ENCODE results near the gene SYTL1.

The SYTL1 gene

GRCh38 chr1:27341525-27342252, at the start of gene SYTL1:
SYTL1 (plus strand) TSS chr1:27342022; CDS start chr1:27345335, 3,313 bp downstream.
- no peak for DNase-seq (ENCODE audit: low spot score)

GRCh38 chr1:27292106-27292505, 49.7 kb upstream of the SYTL1 start:
- no peak for DNase-seq (ENCODE audit: low spot score)

GRCh38 chr1:27293915-27294314, 47.9 kb upstream of the SYTL1 start:
- DNase-seq (ENCODE audit: low spot score) = no peak

- DNase-seq (ENCODE audit: low spot score) = peak; percentile 42
These were observed 45.0 kb upstream of the SYTL1 start for GRCh38 chr1:27296773-27297291.

DNA sequence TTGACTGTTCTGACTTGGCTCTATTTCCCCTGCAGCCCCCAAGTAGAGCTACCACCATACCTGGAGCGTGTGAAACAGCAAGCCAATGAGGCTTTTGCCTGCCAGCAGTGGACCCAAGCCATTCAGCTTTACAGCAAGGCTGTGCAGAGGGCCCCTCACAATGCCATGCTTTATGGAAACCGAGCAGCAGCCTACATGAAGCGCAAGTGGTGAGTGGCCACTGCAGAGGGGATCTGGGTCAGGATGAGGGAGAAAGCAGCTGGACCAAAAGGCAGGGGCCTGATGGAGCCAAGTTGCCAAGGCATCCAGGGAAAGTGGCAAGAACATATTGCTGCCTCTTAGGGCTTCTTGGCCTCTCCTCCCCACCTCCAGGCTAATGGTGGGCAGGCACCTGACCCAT, 43.9 kb upstream of the SYTL1 start:
- no peak for DNase-seq (ENCODE audit: low spot score)

GRCh38 chr1:27298632-27299384, 43.0 kb upstream of the SYTL1 start:
- DNase-seq (ENCODE audit: low spot score) = no peak

DNA sequence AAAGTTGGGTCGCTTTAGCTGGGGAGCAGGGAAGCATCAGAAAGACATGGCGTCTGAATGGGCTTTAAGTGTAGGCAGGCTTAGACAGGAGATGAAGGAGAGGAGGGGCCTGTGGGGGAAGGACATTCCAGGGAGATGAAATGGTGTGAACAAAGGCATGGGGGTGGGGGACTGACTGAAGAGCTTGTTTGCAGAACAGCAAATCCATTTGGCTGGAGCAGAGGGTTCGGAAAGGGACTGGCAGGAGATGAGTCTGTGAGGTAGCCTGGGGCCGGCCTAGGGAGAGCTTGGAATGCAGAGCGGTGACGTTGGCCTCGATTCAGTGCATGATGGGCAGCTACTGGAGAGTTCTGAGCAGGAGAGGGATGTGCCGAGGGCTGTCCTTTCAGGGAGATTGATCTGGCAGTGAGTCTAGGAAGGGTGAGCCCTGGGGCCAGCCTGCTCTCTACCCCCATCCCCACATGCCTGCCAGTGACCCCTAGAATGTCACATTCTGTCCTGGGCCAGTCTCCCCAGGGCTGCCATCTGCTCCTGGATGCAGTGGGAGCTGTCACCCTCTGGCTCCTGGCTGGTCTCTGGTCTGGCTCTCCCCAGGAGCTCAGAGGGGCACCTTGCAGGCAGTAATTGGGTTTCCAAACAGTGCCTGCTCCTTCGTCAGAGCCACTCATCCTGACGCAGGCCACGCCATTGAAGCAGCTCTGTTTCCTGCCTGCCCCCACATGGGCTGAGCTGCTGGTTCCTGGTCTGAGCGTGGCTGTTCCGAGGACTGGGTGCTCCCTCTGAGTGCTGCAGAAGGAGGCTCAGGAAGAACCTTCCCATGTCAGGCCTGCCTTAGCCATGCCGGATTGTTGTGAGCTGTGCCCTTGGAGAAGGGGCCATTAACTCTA, 42.2 kb upstream of the SYTL1 start:
- DNase-seq (ENCODE audit: low spot score) = peak; percentile 60

- peak; percentile 89 for DNase-seq (ENCODE audit: low spot score)
These were observed 41.3 kb upstream of the SYTL1 start for GRCh38 chr1:27300341-27301051.

- no peak for DNase-seq (ENCODE audit: low spot score)
These were observed 40.8 kb upstream of the SYTL1 start for GRCh38 chr1:27301052-27301422.

GRCh38 chr1:27301582-27302199, 40.1 kb upstream of the SYTL1 start:
- DNase-seq (ENCODE audit: low spot score) = no peak

DNA sequence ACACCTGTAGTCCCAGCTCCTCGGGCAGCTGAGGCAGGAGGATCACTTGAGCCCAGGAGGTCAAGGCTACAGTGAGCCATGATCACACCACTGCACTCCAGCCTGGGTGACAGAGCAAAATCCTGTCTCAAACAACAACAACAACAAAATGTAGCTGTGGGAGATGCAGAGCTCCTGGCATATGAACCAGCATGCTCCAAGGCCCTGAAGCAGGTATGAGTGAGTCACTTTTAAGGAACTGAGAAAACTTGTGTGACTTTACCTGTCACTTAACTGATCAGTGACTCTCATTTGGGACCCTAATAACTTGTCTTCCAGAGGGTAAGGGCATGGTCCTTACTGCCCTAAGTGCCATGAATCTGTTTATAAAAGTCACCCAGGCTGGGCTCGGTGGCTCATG, 39.2 kb upstream of the SYTL1 start:
- no peak for DNase-seq (ENCODE audit: low spot score)

GRCh38 chr1:27303509-27303908, 38.3 kb upstream of the SYTL1 start:
- DNase-seq (ENCODE audit: low spot score) = no peak

DNA sequence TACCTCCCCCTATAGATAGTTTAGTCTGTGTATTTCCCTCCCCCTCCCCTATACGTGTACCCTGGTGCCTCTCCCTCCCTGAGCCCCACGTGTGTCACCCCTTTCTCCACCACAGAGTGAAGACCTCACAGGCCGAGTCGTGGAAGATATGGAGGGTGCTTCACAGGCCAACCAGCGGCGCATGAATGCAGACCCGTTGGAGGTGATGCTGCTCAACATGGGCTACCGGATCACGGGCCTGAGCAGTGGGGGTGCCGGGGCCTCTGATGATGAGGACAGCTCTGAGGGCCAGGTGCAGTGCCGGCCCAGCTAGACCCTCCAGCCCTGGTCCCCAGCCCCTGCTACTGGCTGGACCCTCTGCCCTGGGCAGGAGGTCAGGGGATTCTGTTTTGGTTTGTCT, 35.8 kb upstream of the SYTL1 start:
- no peak for DNase-seq (ENCODE audit: low spot score)

- DNase-seq (ENCODE audit: low spot score) = no peak
These were observed 34.7 kb upstream of the SYTL1 start for GRCh38 chr1:27306892-27307761.

- DNase-seq (ENCODE audit: low spot score) = no peak
These were observed 33.8 kb upstream of the SYTL1 start for GRCh38 chr1:27307874-27308598.

GRCh38 chr1:27314169-27314568, 27.7 kb upstream of the SYTL1 start:
- DNase-seq (ENCODE audit: low spot score) = no peak

DNA sequence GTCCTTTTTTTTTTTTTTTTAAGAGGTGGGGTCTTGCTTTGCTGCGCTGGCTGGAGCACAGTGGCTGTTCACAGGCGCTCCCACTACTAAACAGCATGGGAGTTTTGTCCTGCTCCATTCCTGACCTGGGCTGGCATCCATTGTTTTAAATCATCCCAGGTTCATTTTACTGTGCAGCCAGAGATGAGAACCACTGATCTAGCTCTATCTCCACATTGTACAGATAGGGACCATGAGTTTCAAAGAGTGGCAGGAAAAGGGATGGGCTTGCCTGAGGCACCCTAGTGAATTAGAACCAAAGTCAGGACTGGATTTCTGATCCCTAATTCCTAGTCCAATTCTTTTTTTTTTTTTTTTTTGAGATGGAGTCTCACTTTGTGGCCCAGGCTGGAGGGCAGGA, 27.1 kb upstream of the SYTL1 start:
- no peak for DNase-seq (ENCODE audit: low spot score)

DNA sequence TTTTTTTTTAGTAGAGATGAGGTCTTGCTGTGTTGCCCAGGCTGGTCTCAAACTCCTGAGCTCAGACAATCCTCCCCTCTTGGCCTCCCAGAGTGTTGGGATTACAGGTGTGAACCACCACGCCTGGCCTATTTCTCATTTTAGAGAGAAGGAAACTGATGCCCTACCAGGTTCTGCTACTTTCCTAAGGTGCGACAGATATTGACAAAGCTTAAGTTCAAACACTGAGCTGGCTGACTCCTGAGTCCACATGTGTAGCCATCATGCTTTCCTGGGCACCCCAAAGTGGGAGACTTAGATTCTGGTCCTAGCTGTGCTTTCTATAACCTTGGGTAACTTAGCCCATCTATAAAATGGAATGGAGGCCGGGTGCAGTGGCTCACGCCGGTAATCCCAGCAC, 25.0 kb upstream of the SYTL1 start:
- DNase-seq (ENCODE audit: low spot score) = no peak

DNA sequence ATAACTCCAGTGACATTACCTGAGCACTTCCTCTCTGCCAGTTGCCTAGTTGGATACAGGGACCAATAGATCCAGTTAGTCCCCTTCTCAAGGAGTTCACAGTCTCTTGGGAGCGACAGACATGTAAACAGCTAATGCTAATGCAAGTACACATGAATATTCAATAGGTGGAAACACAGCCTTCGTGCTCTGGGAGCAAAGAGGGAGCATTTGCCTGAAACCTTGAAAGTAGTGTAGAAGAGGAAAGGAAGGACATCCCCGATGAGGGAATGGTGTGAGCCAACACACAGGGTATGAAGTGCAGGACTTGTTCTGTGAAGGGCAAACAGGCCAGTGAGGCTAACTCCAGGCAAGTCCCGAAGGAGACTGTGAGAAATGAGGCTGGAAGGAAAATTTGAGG, 23.7 kb upstream of the SYTL1 start:
- no peak for DNase-seq (ENCODE audit: low spot score)

- no peak for DNase-seq (ENCODE audit: low spot score)
These were observed 23.2 kb upstream of the SYTL1 start for GRCh38 chr1:27318596-27318995.

All from pons (tissue), 1 donor.